Endothelial cell of umbilical vein (primary cell): Measurements from ENCODE around the gene NUDT14. TPM values are rescaled to one million over a fixed set of nuclear protein-coding genes. Genes with fewer than 3 reads are reported as not detected.

Experiments used
- BruUV-seq: library from RNA; stranded (reverse); fragments of 400-500 nt; replicated peaks from 2 replicates; lab custom pipeline; 2021; lab: Mats Ljungman, UMichigan
- CTCF ChIA-PET: fragments of 300-600, 350-600 bp; sonication (Branson Sonifier 250); formaldehyde crosslinking; loops from one replicate; lab custom pipeline; 2021; ENCODE audit warnings: antibody characterized with exemption, inconsistent platforms; lab: Charles Lee
- POLR2A ChIA-PET: fragments of 300-600, 350-600 bp; sonication (Branson Sonifier 250); formaldehyde crosslinking; loops from one replicate; lab custom pipeline; 2021; ENCODE audit warnings: antibody characterized with exemption, inconsistent platforms; lab: Charles Lee
- DNase-seq: peaks from one replicate; pipeline ENCODE4 v3.0.0-alpha.2; 2011; ENCODE audit warnings: low read depth, low spot score
- FAIRE-seq: peaks from 2 replicates; lab custom pipeline; 2011; peaks lifted over from hg19 to GRCh38; lab: Jason Lieb, UNC
- H2AFZ ChIP-seq: 2 replicates; pipeline ENCODE4 v1.6.0; 2012; ENCODE audit warnings: low read depth, low read length, control low read depth, inconsistent platforms
- H3K27ac ChIP-seq: 2 replicates; pipeline ENCODE4 v1.5.1; 2011; ENCODE audit warnings: low read depth, mild to moderate bottlenecking, control low read depth, low read length, moderate library complexity; ENCODE audit not compliant: insufficient read depth
- H3K27me3 ChIP-seq, 2 experiments: 2 replicates each; pipeline versions ENCODE4 v1.6.0 to v1.6.1; 2011; ENCODE audit warnings: low read length in 2 of 2, mixed read lengths in 1 of 2; ENCODE audit not compliant: control insufficient read depth in 2 of 2, insufficient read depth in 2 of 2
- H3K36me3 ChIP-seq, 2 experiments: 2 replicates in 1 of 2; 3 replicates in 1 of 2; pipeline ENCODE4 v1.5.1; 2011; ENCODE audit warnings: low read length in 2 of 2, mild to moderate bottlenecking in 1 of 2, moderate library complexity in 1 of 2; ENCODE audit not compliant: control insufficient read depth in 2 of 2, insufficient read depth in 2 of 2; ENCODE audit errors: extremely low read depth in 1 of 2
- H3K4me1 ChIP-seq: 3 replicates; pipeline ENCODE4 v1.5.1; 2011; ENCODE audit warnings: mild to moderate bottlenecking, low read length; ENCODE audit not compliant: control insufficient read depth, insufficient read depth; ENCODE audit errors: extremely low read depth
- H3K4me2 ChIP-seq: 2 replicates; pipeline ENCODE4 v1.6.1; 2011; ENCODE audit warnings: low read length, control low read depth, mixed read lengths; ENCODE audit not compliant: insufficient read depth
- H3K4me3 ChIP-seq, 3 experiments: fragments of 200-600 bp in 1 of 3; sonication (generic), shearing (Covaris generic) in 1 of 3; replicated peaks in 1 of 3; 2 replicates each; pipeline ENCODE4 v1.5.1; 2011 to 2016; ENCODE audit warnings: control low read depth in 3 of 3, low read length in 3 of 3, mild to moderate bottlenecking in 2 of 3, inconsistent platforms in 1 of 3, low read depth in 1 of 3, moderate library complexity in 1 of 3; ENCODE audit not compliant: insufficient read depth in 1 of 3
- H3K79me2 ChIP-seq: 2 replicates; pipeline ENCODE4 v1.6.0; 2012; ENCODE audit warnings: low read length, inconsistent platforms; ENCODE audit not compliant: control insufficient read depth, insufficient read depth
- H3K9ac ChIP-seq: replicated peaks from 2 replicates; pipeline ENCODE3; 2011; ENCODE audit warnings: low read length, control low read depth; ENCODE audit not compliant: insufficient read depth; ENCODE audit errors: extremely low read depth
- H3K9me1 ChIP-seq: replicated peaks from 3 replicates; pipeline ENCODE4 v1.6.0; 2011; ENCODE audit warnings: mild to moderate bottlenecking, low read length; ENCODE audit not compliant: control insufficient read depth, insufficient read depth; ENCODE audit errors: extremely low read depth
- H3K9me3 ChIP-seq: replicated peaks from 2 replicates; pipeline ENCODE4 v1.5.1; 2012; ENCODE audit warnings: low read length, inconsistent platforms; ENCODE audit not compliant: control insufficient read depth, insufficient read depth
- H4K20me1 ChIP-seq: replicated peaks from 2 replicates; pipeline ENCODE3; 2011; ENCODE audit warnings: mild to moderate bottlenecking, low read length; ENCODE audit not compliant: control insufficient read depth, insufficient read depth; ENCODE audit errors: extremely low read depth
- EZH2 ChIP-seq: IDR thresholded peaks from 2 replicates; pipeline ENCODE4 v1.6.1; 2012; ENCODE audit warnings: borderline replicate concordance, low read depth, mild to moderate bottlenecking, moderate library complexity, low read length, inconsistent platforms; ENCODE audit not compliant: severe bottlenecking
- FOS ChIP-seq: IDR thresholded peaks from 2 replicates; pipeline ENCODE4 v1.6.1; 2011; ENCODE audit warnings: mild to moderate bottlenecking, low read length, moderate library complexity, borderline replicate concordance; ENCODE audit not compliant: insufficient read depth
- GATA2 ChIP-seq: IDR thresholded peaks from 2 replicates; pipeline ENCODE4 v1.7.0; 2011; ENCODE audit warnings: low read depth, mild to moderate bottlenecking, moderate library complexity, mixed read lengths, low read length; ENCODE audit not compliant: insufficient read length, insufficient read depth
- JUN ChIP-seq: IDR thresholded peaks from 2 replicates; pipeline ENCODE4 v1.6.1; 2011; ENCODE audit warnings: borderline replicate concordance, low read depth; ENCODE audit not compliant: insufficient read length, insufficient read depth
- MYC ChIP-seq: IDR thresholded peaks from one replicate; pipeline ENCODE4 v1.6.1; 2011; ENCODE audit warnings: mild to moderate bottlenecking, low read depth, low read length
- POLR2A ChIP-seq: IDR thresholded peaks from 2 replicates; pipeline ENCODE4 v1.6.1; 2012; ENCODE audit warnings: low read depth, mild to moderate bottlenecking, control low read depth, low read length
- POLR2AphosphoS5 ChIP-seq: IDR thresholded peaks from 2 replicates; pipeline ENCODE4 v1.6.1; 2012; ENCODE audit warnings: low read depth, mild to moderate bottlenecking, control low read depth, low read length, moderate library complexity; ENCODE audit not compliant: insufficient read depth
- dilution Hi-C: fragments of 300-500 bp; cut with MboI; formaldehyde crosslinking; loops from one replicate; pipeline ENCODE4 v1.15.0; 2019; ENCODE audit warnings: low sequenced_read_pairs; ENCODE audit not compliant: extremely low pct_ligation_motif_present
- intact Hi-C: fragments of 100-400 bp; cut with micrococcal nuclease; formaldehyde crosslinking; loops from one replicate; pipeline ENCODE4 v1.10.0; 2022
- polyA plus RNA-seq, 4 experiments: library from polyadenylated mRNA; depleted of rRNA in 3 of 4; stranded (reverse) in 3 of 4; unstranded in 1 of 4; fragments of >200 nt; gene quantifications; 2 replicates each; pipeline versions ENCODE4 v1.2.1 to v1.2.3, GENCODE V29; 2011 to 2012; ENCODE audit warnings: missing spikeins in 1 of 4
- total RNA-seq: library from RNA; stranded (reverse); gene quantifications from 2 replicates; pipeline ENCODE4 v1.2.3, GENCODE V29; 2021
- TF ChIP-seq, protein P1 (sequence below), 2 donors: IDR thresholded peaks; 1 replicate in 1 of 2; 2 replicates in 1 of 2; pipeline ENCODE4 v1.5.1; 2011; ENCODE audit warnings: low read length in 2 of 2, mild to moderate bottlenecking in 2 of 2, moderate library complexity in 2 of 2, control low read depth in 1 of 2, inconsistent platforms in 1 of 2, low read depth in 1 of 2; ENCODE audit not compliant: insufficient read depth in 1 of 2; ENCODE audit errors: extremely low read depth in 1 of 2
- TF ChIP-seq, protein P2 (sequence below): IDR thresholded peaks from 2 replicates; pipeline ENCODE4 v1.6.1; 2011; ENCODE audit not compliant: insufficient read depth, insufficient read length

Gene NUDT14
- total and polyA plus RNA-seq, 2 donors (not counting 3 experiments of a cell fraction or from before 2014, with no cell fraction given): 97.7 to 103 TPM

DNA sequence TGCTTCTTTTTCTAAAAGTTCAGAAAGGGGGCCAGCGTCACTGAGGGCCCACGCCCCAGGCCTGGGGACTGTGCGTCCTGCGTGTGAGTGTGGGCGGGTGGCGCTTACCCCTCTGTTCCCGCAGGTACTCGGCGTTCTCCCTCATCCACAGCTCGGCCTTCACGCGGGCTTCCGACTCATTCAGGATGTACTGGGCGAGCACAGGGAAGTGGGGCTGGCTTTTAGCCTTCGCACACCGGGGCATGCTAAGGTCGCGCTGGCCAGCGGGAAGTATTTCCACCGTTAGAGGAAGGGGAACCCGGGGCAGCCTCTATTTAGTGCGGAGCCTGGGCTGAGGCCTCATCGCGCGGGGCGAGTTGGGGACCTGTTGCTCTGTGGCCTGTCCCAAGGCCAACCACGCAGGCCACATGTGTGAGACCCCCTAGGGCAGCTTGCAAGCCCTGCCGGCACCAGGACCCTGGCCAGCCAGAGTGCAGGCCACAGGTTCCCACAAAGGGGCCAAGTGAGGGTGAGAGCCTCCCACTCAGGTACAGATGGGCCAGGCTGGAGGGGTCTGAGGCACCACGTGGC lies 38.0 kb upstream of the NUDT14 start:
- Histone ChIP-seq H3K9ac (no peak overlapping the region), H3K27me3 (no peaks in the 10 kb centered on the region), H4K20me1 (no peaks in the 10 kb centered on the region), H2AFZ (no peak overlapping the region), H3K4me3 (no peak overlapping the region), H3K79me2 (no peaks in the 10 kb centered on the region), H3K9me3 (no peaks in the 10 kb centered on the region), H3K4me1 (no peaks in the 10 kb centered on the region), H3K36me3 (peaks cover 0 to 28% of the 10 kb centered on the region in 2 experiments), H3K27ac (no peak overlapping the region), H3K9me1 (no peaks in the 10 kb centered on the region), H3K4me2 (no peak overlapping the region)
- dilution Hi-C loops (no loop called here), intact Hi-C loops (no loop called here)
- no peak for DNase-seq
- POLR2A ChIA-PET: no interaction called here
- BruUV-seq: no TSS peak
- CTCF ChIA-PET: no interaction called here
- FAIRE-seq: no peak
- no peak for TF ChIP-seq POLR2AphosphoS5

DNA sequence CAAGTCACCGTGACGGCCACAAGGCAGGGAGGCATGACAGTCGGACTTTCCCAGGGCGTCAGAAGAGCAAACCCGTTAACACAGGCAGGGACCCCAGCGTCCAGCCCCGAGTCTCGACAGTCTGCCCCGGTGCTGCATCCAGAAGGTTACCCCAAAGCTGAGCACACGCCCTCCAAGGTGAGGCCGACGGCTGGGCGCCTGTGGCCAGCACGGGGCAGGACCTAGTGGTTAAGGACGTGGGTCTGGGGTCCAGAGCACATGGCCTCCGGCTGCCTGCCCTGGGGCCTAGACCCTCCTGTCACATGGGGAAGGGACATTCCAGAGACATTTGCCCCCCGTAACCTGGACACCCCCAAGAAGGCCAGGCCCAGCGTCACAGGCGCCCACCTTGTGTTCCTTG lies 37.5 kb upstream of the NUDT14 start:
- Histone ChIP-seq H3K27me3 (no peaks in the 10 kb centered on the region), H3K4me1 (no peaks in the 10 kb centered on the region), H3K9me3 (no peaks in the 10 kb centered on the region), H3K4me3 (no peak overlapping the region), H3K9me1 (no peaks in the 10 kb centered on the region), H3K27ac (no peak overlapping the region), H3K36me3 (peaks cover 0 to 30% of the 10 kb centered on the region in 2 experiments), H3K9ac (no peak overlapping the region), H4K20me1 (no peaks in the 10 kb centered on the region), H3K79me2 (no peaks in the 10 kb centered on the region), H2AFZ (no peak overlapping the region), H3K4me2 (no peak overlapping the region)
- TF ChIP-seq, protein P1, sequence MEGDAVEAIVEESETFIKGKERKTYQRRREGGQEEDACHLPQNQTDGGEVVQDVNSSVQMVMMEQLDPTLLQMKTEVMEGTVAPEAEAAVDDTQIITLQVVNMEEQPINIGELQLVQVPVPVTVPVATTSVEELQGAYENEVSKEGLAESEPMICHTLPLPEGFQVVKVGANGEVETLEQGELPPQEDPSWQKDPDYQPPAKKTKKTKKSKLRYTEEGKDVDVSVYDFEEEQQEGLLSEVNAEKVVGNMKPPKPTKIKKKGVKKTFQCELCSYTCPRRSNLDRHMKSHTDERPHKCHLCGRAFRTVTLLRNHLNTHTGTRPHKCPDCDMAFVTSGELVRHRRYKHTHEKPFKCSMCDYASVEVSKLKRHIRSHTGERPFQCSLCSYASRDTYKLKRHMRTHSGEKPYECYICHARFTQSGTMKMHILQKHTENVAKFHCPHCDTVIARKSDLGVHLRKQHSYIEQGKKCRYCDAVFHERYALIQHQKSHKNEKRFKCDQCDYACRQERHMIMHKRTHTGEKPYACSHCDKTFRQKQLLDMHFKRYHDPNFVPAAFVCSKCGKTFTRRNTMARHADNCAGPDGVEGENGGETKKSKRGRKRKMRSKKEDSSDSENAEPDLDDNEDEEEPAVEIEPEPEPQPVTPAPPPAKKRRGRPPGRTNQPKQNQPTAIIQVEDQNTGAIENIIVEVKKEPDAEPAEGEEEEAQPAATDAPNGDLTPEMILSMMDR (IDR thresholded peaks at IDR 0.05; ENCODE audit: extremely low read depth in 1 of 2, insufficient read depth in 1 of 2, low read depth in 1 of 2, low read length in 2 of 2): no peak
- no peak for TF ChIP-seq EZH2
- no peak for TF ChIP-seq FOS
- no peak for TF ChIP-seq POLR2AphosphoS5
- no peak for TF ChIP-seq POLR2A
- no peak for TF ChIP-seq MYC
- no peak for TF ChIP-seq JUN
- no peak for TF ChIP-seq GATA2
- TF ChIP-seq, protein P2, sequence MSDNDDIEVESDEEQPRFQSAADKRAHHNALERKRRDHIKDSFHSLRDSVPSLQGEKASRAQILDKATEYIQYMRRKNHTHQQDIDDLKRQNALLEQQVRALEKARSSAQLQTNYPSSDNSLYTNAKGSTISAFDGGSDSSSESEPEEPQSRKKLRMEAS: no peak
- DNase-seq (no peak), FAIRE-seq (no peak)
- intact Hi-C loops: no loop called here
- CTCF ChIA-PET: no interaction called here
- no TSS peak for BruUV-seq
- dilution Hi-C loops: no loop called here
- POLR2A ChIA-PET: no interaction called here
